ENCODE data around the gene SUMO2.
A peak's percentile ranks its signal among the peaks of the same experiment; 100 is the strongest.
"Not testable (repeated sequence)": the region's sequence is repeated elsewhere in the genome, so short reads cannot be mapped to it uniquely, and the experiment has no call there.

The SUMO2 gene

GRCh38 chr17:75146592-75146991 is 36.2 kb downstream of the SUMO2 start:
- no peak for DNase-seq (ENCODE audit: extremely low read depth in 1 of 2, low read depth in 1 of 2)

GRCh38 chr17:75144816-75145512 is 37.8 kb downstream of the SUMO2 start:
- no peak for DNase-seq (ENCODE audit: extremely low read depth in 1 of 2, low read depth in 1 of 2)

GRCh38 chr17:75142236-75142971 is 40.4 kb downstream of the SUMO2 start:
- no peak for DNase-seq (ENCODE audit: extremely low read depth in 1 of 2, low read depth in 1 of 2)

- DNase-seq (ENCODE audit: extremely low read depth in 1 of 2, low read depth in 1 of 2): no peak
These were observed 44.2 kb downstream of the SUMO2 start for GRCh38 chr17:75138519-75138918.

- not testable (repeated sequence) for DNase-seq (ENCODE audit: extremely low read depth in 1 of 2, low read depth in 1 of 2)
These were observed 45.0 kb downstream of the SUMO2 start for GRCh38 chr17:75137762-75138161.

- DNase-seq (ENCODE audit: extremely low read depth in 1 of 2, low read depth in 1 of 2): no peak
These were observed 46.8 kb downstream of the SUMO2 start for GRCh38 chr17:75135946-75136345.

GRCh38 chr17:75135452-75135851 is 47.3 kb downstream of the SUMO2 start:
- DNase-seq (ENCODE audit: extremely low read depth in 1 of 2, low read depth in 1 of 2): no peak

GRCh38 chr17:75133607-75134347 is 49.0 kb downstream of the SUMO2 start:
- not testable (repeated sequence) for DNase-seq (ENCODE audit: extremely low read depth in 1 of 2, low read depth in 1 of 2)

GRCh38 chr17:75133001-75133400 is 49.8 kb downstream of the SUMO2 start:
- no peak for DNase-seq (ENCODE audit: extremely low read depth in 1 of 2, low read depth in 1 of 2)

- DNase-seq (ENCODE audit: extremely low read depth in 1 of 2, low read depth in 1 of 2): not testable (repeated sequence)
These were observed 50.5 kb downstream of the SUMO2 start for GRCh38 chr17:75132018-75133000.

- peak in 1 of 2 donors; percentile 47 for DNase-seq (ENCODE audit: extremely low read depth in 1 of 2, low read depth in 1 of 2)
These were observed 51.3 kb downstream of the SUMO2 start, which contains the start of gene NT5C for GRCh38 chr17:75131278-75132017. TSS of gene NT5C (minus strand) at chr17:75131742. CDS start at chr17:75131707, 35 bp downstream.

- peak in 1 of 2 donors; percentile 17 for DNase-seq (ENCODE audit: extremely low read depth in 1 of 2, low read depth in 1 of 2)
These were observed 52.0 kb downstream of the SUMO2 start for GRCh38 chr17:75130632-75131277.

GRCh38 chr17:75130059-75130631 is 52.6 kb downstream of the SUMO2 start:
- DNase-seq (ENCODE audit: extremely low read depth in 1 of 2, low read depth in 1 of 2): no peak

- DNase-seq (ENCODE audit: extremely low read depth in 1 of 2, low read depth in 1 of 2): no peak
These were observed 53.2 kb downstream of the SUMO2 start for GRCh38 chr17:75129576-75129975.

- DNase-seq (ENCODE audit: extremely low read depth in 1 of 2, low read depth in 1 of 2): no peak
These were observed 53.9 kb downstream of the SUMO2 start for GRCh38 chr17:75128694-75129505.

GRCh38 chr17:75127936-75128335 is 54.8 kb downstream of the SUMO2 start:
- DNase-seq (ENCODE audit: extremely low read depth in 1 of 2, low read depth in 1 of 2): not testable (repeated sequence)

GRCh38 chr17:75126954-75127353 is 55.8 kb downstream of the SUMO2 start:
- DNase-seq (ENCODE audit: extremely low read depth in 1 of 2, low read depth in 1 of 2): no peak

- no peak for DNase-seq (ENCODE audit: extremely low read depth in 1 of 2, low read depth in 1 of 2)
These were observed 56.8 kb downstream of the SUMO2 start for GRCh38 chr17:75125984-75126383.

Measured in activated CD8-positive, alpha-beta memory T cell treated with anti-CD3 and anti-CD28 coated beads for 1 hour (primary cell).